H1 (cell line): Measurements from ENCODE around the gene EIF3B. TPM values are rescaled to one million over a fixed set of nuclear protein-coding genes. Genes with fewer than 3 reads are reported as not detected.

ENCODE experiments used
- CTCF ChIA-PET: fragments of 300-600 bp; sonication (Branson Sonifier 250); formaldehyde crosslinking; loops from one replicate; lab custom pipeline; 2021; ENCODE audit not compliant: partially characterized antibody; lab: Charles Lee
- POLR2A ChIA-PET: fragments of 300-600 bp; sonication (Branson Sonifier 250); formaldehyde crosslinking; loops from one replicate; lab custom pipeline; 2021; ENCODE audit warnings: inconsistent platforms; ENCODE audit not compliant: partially characterized antibody; lab: Charles Lee
- DNase-seq, 2 experiments: peaks; one replicate each; pipeline versions ENCODE4 v3.0.0 to v3.0.0-alpha.2; 2010 to 2022; ENCODE audit warnings: low spot score in 2 of 2, low read depth in 1 of 2, mixed read lengths in 1 of 2
- FAIRE-seq: peaks from 2 replicates; lab custom pipeline; 2011; peaks lifted over from hg19 to GRCh38; lab: Jason Lieb, UNC
- H2AFZ ChIP-seq: 2 replicates; pipeline ENCODE4 v1.8.1; 2012; ENCODE audit warnings: low read length, inconsistent platforms
- H2AK5ac ChIP-seq: 2 replicates; pipeline ENCODE4 v1.6.1; 2013; ENCODE audit warnings: low read depth, low read length
- H2BK120ac ChIP-seq: replicated peaks from 2 replicates; pipeline ENCODE3; 2013; ENCODE audit warnings: low read depth, low read length, inconsistent platforms
- H2BK12ac ChIP-seq: 2 replicates; pipeline ENCODE4 v1.6.1; 2013; ENCODE audit warnings: low read depth, low read length
- H2BK15ac ChIP-seq: 2 replicates; pipeline ENCODE4 v1.6.1; 2013; ENCODE audit warnings: low read length
- H2BK20ac ChIP-seq: 2 replicates; pipeline ENCODE4 v1.6.1; 2013; ENCODE audit warnings: low read length
- H2BK5ac ChIP-seq: 2 replicates; pipeline ENCODE4 v1.6.1; 2013; ENCODE audit warnings: low read depth, low read length
- H3K14ac ChIP-seq: 2 replicates; pipeline ENCODE4 v1.6.1; 2013; ENCODE audit warnings: inconsistent platforms; ENCODE audit not compliant: insufficient read length
- H3K18ac ChIP-seq: 2 replicates; pipeline ENCODE4 v1.6.1; 2013; ENCODE audit warnings: low read length; ENCODE audit errors: extremely low read depth
- H3K23ac ChIP-seq: 2 replicates; pipeline ENCODE4 v1.6.1; 2013; ENCODE audit warnings: inconsistent platforms; ENCODE audit not compliant: insufficient read length
- H3K23me2 ChIP-seq: 2 replicates; pipeline ENCODE4 v1.6.1; 2013; ENCODE audit warnings: low read depth, low read length
- H3K27ac ChIP-seq: 2 replicates; pipeline ENCODE4 v1.6.1; 2011; ENCODE audit warnings: low read depth, low read length, inconsistent platforms
- H3K27me3 ChIP-seq, 4 experiments: replicated peaks in 1 of 4; 1 replicate in 1 of 4; 2 replicates in 3 of 4; pipeline versions ENCODE4 v1.6.1 to v1.8.1; 2011 to 2013; ENCODE audit warnings: low read length in 3 of 4, mild to moderate bottlenecking in 3 of 4, inconsistent platforms in 2 of 4, mixed read lengths in 2 of 4, moderate library complexity in 1 of 4; ENCODE audit not compliant: control insufficient read depth in 3 of 4, insufficient read depth in 3 of 4; ENCODE audit errors: extremely low read depth in 1 of 4
- H3K36me3 ChIP-seq, 4 experiments: 2 replicates each; pipeline versions ENCODE4 v1.6.1 to v1.8.1; 2011 to 2013; ENCODE audit warnings: mild to moderate bottlenecking in 4 of 4, low read length in 3 of 4, moderate library complexity in 2 of 4, control low read depth in 1 of 4, inconsistent platforms in 1 of 4; ENCODE audit not compliant: insufficient read depth in 4 of 4, control insufficient read depth in 2 of 4
- H3K4ac ChIP-seq: replicated peaks from 2 replicates; pipeline ENCODE3; 2013; ENCODE audit warnings: low read length, low read depth, mixed read lengths, inconsistent platforms; ENCODE audit not compliant: insufficient read length
- H3K4me1 ChIP-seq, 4 experiments: replicated peaks in 1 of 4; 1 replicate in 1 of 4; 2 replicates in 3 of 4; pipeline versions ENCODE4 v1.6.1 to v1.8.1; 2011 to 2013; ENCODE audit warnings: low read length in 3 of 4, inconsistent platforms in 2 of 4, mixed read lengths in 1 of 4; ENCODE audit not compliant: insufficient read depth in 4 of 4, control insufficient read depth in 3 of 4
- H3K4me2 ChIP-seq, 2 experiments: 2 replicates each; pipeline versions ENCODE4 v1.6.1 to v1.8.1; 2011 to 2013; ENCODE audit warnings: low read depth in 2 of 2, low read length in 2 of 2, control low read depth in 1 of 2, inconsistent platforms in 1 of 2, mild to moderate bottlenecking in 1 of 2; ENCODE audit not compliant: insufficient read depth in 1 of 2
- H3K4me3 ChIP-seq, 4 experiments: fragments of 200-600, 300-600 bp in 1 of 4; sonication (generic), shearing (Covaris generic), sonication (Bioruptor Twin) in 1 of 4; 2 replicates each; pipeline versions ENCODE4 v1.5.1 to v1.8.1; 2011 to 2016; ENCODE audit warnings: low read length in 4 of 4, low read depth in 3 of 4, control low read depth in 2 of 4, inconsistent platforms in 2 of 4, mild to moderate bottlenecking in 2 of 4, mixed read lengths in 1 of 4, moderate library complexity in 1 of 4; ENCODE audit not compliant: insufficient read depth in 2 of 4; ENCODE audit errors: extremely low read depth in 1 of 4
- H3K56ac ChIP-seq: replicated peaks from 2 replicates; pipeline ENCODE3; 2013; ENCODE audit warnings: low read depth, mild to moderate bottlenecking, mixed read lengths, low read length, inconsistent platforms; ENCODE audit not compliant: insufficient read length
- H3K79me1 ChIP-seq: 2 replicates; pipeline ENCODE4 v1.6.1; 2013; ENCODE audit warnings: low read depth, low read length, control low read depth
- H3K79me2 ChIP-seq, 2 experiments: 2 replicates each; pipeline versions ENCODE4 v1.6.1 to v1.8.1; 2012 to 2013; ENCODE audit warnings: low read length in 2 of 2, mild to moderate bottlenecking in 2 of 2, inconsistent platforms in 1 of 2; ENCODE audit not compliant: insufficient read depth in 2 of 2, control insufficient read depth in 1 of 2
- H3K9ac ChIP-seq, 4 experiments: replicated peaks in 1 of 4; 1 replicate in 1 of 4; 2 replicates in 3 of 4; pipeline versions ENCODE4 v1.6.1 to v1.8.1; 2011 to 2013; ENCODE audit warnings: low read depth in 3 of 4, low read length in 3 of 4, control low read depth in 2 of 4, mild to moderate bottlenecking in 2 of 4, moderate library complexity in 2 of 4, inconsistent platforms in 1 of 4; ENCODE audit errors: extremely low read depth in 1 of 4
- H3K9me3 ChIP-seq, 2 experiments: 2 replicates each; pipeline versions ENCODE4 v1.6.1 to v1.8.1; 2012 to 2013; ENCODE audit warnings: mild to moderate bottlenecking in 2 of 2, moderate library complexity in 2 of 2, control low read depth in 1 of 2, inconsistent platforms in 1 of 2, low read depth in 1 of 2, low read length in 1 of 2, mixed read lengths in 1 of 2; ENCODE audit not compliant: insufficient read depth in 2 of 2
- H4K20me1 ChIP-seq, 2 experiments: replicated peaks in 1 of 2; 2 replicates each; pipeline versions ENCODE3 to v1.8.1; 2011 to 2013; ENCODE audit warnings: inconsistent platforms in 2 of 2, low read length in 2 of 2, mild to moderate bottlenecking in 1 of 2; ENCODE audit not compliant: insufficient read depth in 2 of 2, control insufficient read depth in 1 of 2
- H4K5ac ChIP-seq: 2 replicates; pipeline ENCODE4 v1.6.1; 2013; ENCODE audit warnings: low read length, low read depth, mixed read lengths, inconsistent platforms; ENCODE audit not compliant: insufficient read length
- H4K8ac ChIP-seq: 2 replicates; pipeline ENCODE4 v1.8.0; 2013; ENCODE audit warnings: mild to moderate bottlenecking, moderate library complexity, low read length, inconsistent platforms; ENCODE audit not compliant: insufficient read depth; ENCODE audit errors: extremely low read depth
- H4K91ac ChIP-seq: replicated peaks from 2 replicates; pipeline ENCODE3; 2013; ENCODE audit warnings: low read length, mixed read lengths, inconsistent platforms; ENCODE audit not compliant: insufficient read length
- BACH1 ChIP-seq: IDR thresholded peaks from 2 replicates; pipeline ENCODE4 v1.6.1; 2012; ENCODE audit warnings: low read length, improper control_type of control experiment
- CHD2 ChIP-seq: IDR thresholded peaks from 2 replicates; pipeline ENCODE4 v1.6.1; 2012; ENCODE audit warnings: low read length, improper control_type of control experiment
- CTCF ChIP-seq, 3 experiments: IDR thresholded peaks; 1 replicate in 2 of 3; 2 replicates in 1 of 3; pipeline versions ENCODE4 v1.5.1 to v1.6.1; 2011; ENCODE audit warnings: low read length in 3 of 3, mild to moderate bottlenecking in 3 of 3, inconsistent platforms in 2 of 3, low read depth in 1 of 3, moderate library complexity in 1 of 3; ENCODE audit not compliant: insufficient read depth in 1 of 3; ENCODE audit errors: control extremely low read depth in 1 of 3
- E2F6 ChIP-seq: IDR thresholded peaks from 2 replicates; pipeline ENCODE4 v1.6.1; 2012; ENCODE audit warnings: inconsistent platforms
- FOSL1 ChIP-seq: IDR thresholded peaks from 2 replicates; pipeline ENCODE4 v1.6.1; 2011; ENCODE audit warnings: mild to moderate bottlenecking, low read depth, low read length, moderate library complexity; ENCODE audit not compliant: insufficient read depth
- GABPA ChIP-seq: IDR thresholded peaks from 2 replicates; pipeline ENCODE4 v1.6.1; 2011; ENCODE audit warnings: mild to moderate bottlenecking, low read length, moderate library complexity, borderline replicate concordance; ENCODE audit not compliant: insufficient read depth
- HDAC2 ChIP-seq, 2 experiments: fragments of 300-600 bp in 1 of 2; sonication (generic) in 1 of 2; IDR thresholded peaks; 2 replicates each; pipeline ENCODE4 v1.6.1; 2011 to 2012; ENCODE audit warnings: low read depth in 2 of 2, low read length in 2 of 2, mild to moderate bottlenecking in 2 of 2, moderate library complexity in 2 of 2, borderline replicate concordance in 1 of 2, inconsistent platforms in 1 of 2
- KDM4A ChIP-seq: IDR thresholded peaks from one replicate; pipeline ENCODE4 v1.7.1; 2012; ENCODE audit warnings: low read depth, mild to moderate bottlenecking, moderate library complexity, low read length, inconsistent platforms; ENCODE audit not compliant: severe bottlenecking
- PHF8 ChIP-seq: fragments of 200-600 bp; sonication (generic); conservative IDR thresholded peaks from 2 replicates; pipeline ENCODE4 v1.7.1; 2012; ENCODE audit warnings: low read depth, mild to moderate bottlenecking, inconsistent platforms, low read length, moderate library complexity
- SAP30 ChIP-seq: fragments of 300-600 bp; sonication (generic); IDR thresholded peaks from 2 replicates; pipeline ENCODE4 v1.7.1; 2012; ENCODE audit warnings: low read length, moderate library complexity, mild to moderate bottlenecking, inconsistent platforms; ENCODE audit not compliant: insufficient read depth, insufficient replicate concordance
- WGBS, 2 experiments: shearing (Covaris generic) in 1 of 2; methylation state at CpG; one replicate each; pipeline versions ENCODE4 v1.1.6 to v1.1.7; 2013 to 2015; ENCODE audit warnings: low lambda C conversion rate in 2 of 2, mixed read lengths in 2 of 2, inconsistent platforms in 1 of 2, low coverage in 1 of 2, missing lambda C conversion rate in 1 of 2; ENCODE audit not compliant: insufficient replicate concordance in 2 of 2, insufficient coverage in 1 of 2, insufficient read length in 1 of 2; ENCODE audit errors: extremely low coverage in 1 of 2, missing lambda C conversion rate in 1 of 2; 5-methylcytosine and 5-hydroxymethylcytosine counted together
- polyA plus RNA-seq, 7 experiments: library from polyadenylated mRNA; depleted of rRNA in 3 of 7; stranded (reverse) in 5 of 7; unstranded in 2 of 7; fragments of >200 nt in 5 of 7; fragments of 200-250 nt in 2 of 7; gene quantifications; 1 replicate in 5 of 7; 2 replicates in 1 of 7; 4 replicates in 1 of 7; pipeline versions ENCODE4 v1.2.1 to v1.2.3, GENCODE V29; 2011 to 2013; ENCODE audit warnings: missing spikeins in 2 of 7, mixed read lengths in 2 of 7
- total RNA-seq: library from RNA; stranded (reverse); fragmentation: NEBNext Ultra II Directional; extraction: Animal tissue kit (Norgen Biotek cat#: 25700); gene quantifications from 2 replicates; pipeline ENCODE4 v1.2.1, GENCODE V29; 2021

Gene EIF3B
- total and polyA plus RNA-seq, 2 of the 8 experiments (the other 6 are each of a cell fraction or from before 2014, with no cell fraction given) = 167 to 316 TPM

DNA sequence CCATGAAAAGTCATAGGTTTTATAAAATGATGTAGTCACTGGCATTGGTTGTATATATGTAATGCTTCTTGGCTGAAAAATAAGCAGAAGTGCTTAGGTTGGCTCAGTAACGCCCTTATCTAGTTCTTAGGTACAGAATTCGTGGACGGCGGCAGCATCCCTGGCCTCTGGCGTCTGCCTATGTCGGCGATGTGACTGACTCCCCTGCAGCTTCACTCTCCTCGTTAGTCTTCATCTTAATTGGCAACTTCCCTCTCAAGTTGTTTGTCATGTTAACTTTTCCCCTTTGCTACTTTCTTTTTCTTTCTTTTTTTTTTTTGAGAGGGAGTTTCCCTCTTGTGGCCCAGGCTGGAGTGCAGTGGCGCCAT lies 67.3 kb downstream of the EIF3B start:
- Histone ChIP-seq H2BK5ac (no peak overlapping the region), H3K27ac (no peak overlapping the region), H3K27me3 (no peaks in the 10 kb centered on the region), H3K14ac (no peak overlapping the region), H3K4me1 (peaks cover 3 to 10% (median 5%) of the 10 kb centered on the region in 4 experiments), H3K79me2 (peaks cover 0 to 14% of the 10 kb centered on the region in 2 experiments; a peak in 2 of 4 replicates), H2BK20ac (no peak overlapping the region), H3K23ac (no peak overlapping the region), H2BK15ac (no peak overlapping the region), H3K23me2 (no peaks in the 10 kb centered on the region), H3K4me3 (no peak overlapping the region), H3K36me3 (no peaks in the 10 kb centered on the region), H4K20me1 (peaks cover 0 to 2% of the 10 kb centered on the region in 2 experiments), H3K9me3 (no peaks in the 10 kb centered on the region), H2AFZ (no peak overlapping the region), H3K56ac (no peak overlapping the region), H3K9ac (no peak overlapping the region), H2BK12ac (no peak overlapping the region), H3K79me1 (no peaks in the 10 kb centered on the region; the same call in 1 of the 2 replicates), H3K4ac (no peak overlapping the region), H3K18ac (no peak overlapping the region), H4K8ac (no peak overlapping the region), H4K91ac (no peak overlapping the region), H4K5ac (no peak overlapping the region), H2BK120ac (no peak overlapping the region), H2AK5ac (no peak overlapping the region), H3K4me2 (no peak overlapping the region)
- POLR2A ChIA-PET = interaction anchor here (0.6 kb wide), 1 partner anchor 52 kb away, joined by 4 read pairs; no protein-coding TSS in a partner anchor
- 91% methylated on average over 8 of the region's 9 CpGs; no CpG with 5 or more reads in 1 of the 2 experiments for WGBS, 2 experiments
- DNase-seq = no peak
- CTCF ChIA-PET = interaction anchor here (0.7 to 9.8 kb wide), 4 partner anchors 10 to 342 kb away, joined by 3 to 79 read pairs (median 3); no protein-coding TSS in a partner anchor
- no peak for FAIRE-seq
- no peak for TF ChIP-seq FOSL1
- TF ChIP-seq SAP30 = no peak
- TF ChIP-seq KDM4A = no peak
- TF ChIP-seq E2F6 = no peak
- no peak for TF ChIP-seq GABPA
- no peak for TF ChIP-seq PHF8
- TF ChIP-seq BACH1 = no peak
- no peak for TF ChIP-seq CHD2
- no peak for TF ChIP-seq CTCF (IDR thresholded peaks at IDR 0.05; ENCODE audit: control extremely low read depth in 1 of 3, insufficient read depth in 1 of 3, low read depth in 1 of 3, low read length in 3 of 3)
- no peak for TF ChIP-seq HDAC2 (IDR thresholded peaks at IDR 0.05; ENCODE audit: borderline replicate concordance in 1 of 2, low read depth in 2 of 2, low read length in 2 of 2)
